HG02610 (cell line): ENCODE measurements around the gene SFRP5.

Experiments
- ATAC-seq: cut with Tn5 transposase; IDR thresholded peaks from one replicate; pipeline ENCODE4 v1.9.1; 2021; ENCODE audit warnings: mild to moderate bottlenecking, moderate library complexity; ENCODE audit not compliant: unreplicated experiment

SFRP5 gene

DNA sequence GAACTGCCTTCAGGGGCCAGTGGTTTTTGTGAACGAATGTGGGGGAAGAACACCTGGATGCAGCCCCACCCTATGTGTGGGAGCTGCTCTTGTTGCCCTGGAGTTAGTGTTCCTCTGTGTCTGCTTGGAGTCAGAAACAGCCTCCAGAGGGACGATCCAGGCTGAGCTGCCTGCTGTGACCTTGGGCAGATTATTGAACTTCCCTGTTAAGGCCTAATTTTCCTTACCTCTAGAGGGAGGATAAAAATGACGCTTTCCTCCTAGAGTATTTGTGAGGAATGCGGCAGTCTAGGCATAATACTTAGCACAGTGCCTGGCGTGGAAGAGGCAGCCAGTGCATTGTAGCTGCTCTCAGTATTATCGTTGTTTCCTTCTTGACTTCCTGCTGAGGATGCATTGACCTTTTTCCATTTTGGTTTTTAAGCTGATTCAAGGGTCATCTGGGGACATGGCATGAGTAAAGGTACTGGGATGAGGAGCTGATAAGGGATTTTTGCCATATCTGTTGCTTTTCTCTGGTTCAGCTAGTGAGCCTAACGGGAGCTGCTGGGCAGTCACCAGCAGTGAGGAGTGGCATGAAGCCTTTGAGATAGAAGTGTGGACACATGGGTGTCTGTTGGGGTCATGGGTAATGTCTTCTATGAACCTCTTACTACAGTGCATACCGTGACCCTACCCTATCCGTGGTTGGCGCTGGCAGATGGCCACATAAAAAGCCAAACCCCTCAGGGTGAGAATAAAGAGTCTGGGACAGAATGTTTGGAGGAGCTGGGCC is 28.4 kb downstream of the SFRP5 start:
- ATAC-seq = no peak

DNA sequence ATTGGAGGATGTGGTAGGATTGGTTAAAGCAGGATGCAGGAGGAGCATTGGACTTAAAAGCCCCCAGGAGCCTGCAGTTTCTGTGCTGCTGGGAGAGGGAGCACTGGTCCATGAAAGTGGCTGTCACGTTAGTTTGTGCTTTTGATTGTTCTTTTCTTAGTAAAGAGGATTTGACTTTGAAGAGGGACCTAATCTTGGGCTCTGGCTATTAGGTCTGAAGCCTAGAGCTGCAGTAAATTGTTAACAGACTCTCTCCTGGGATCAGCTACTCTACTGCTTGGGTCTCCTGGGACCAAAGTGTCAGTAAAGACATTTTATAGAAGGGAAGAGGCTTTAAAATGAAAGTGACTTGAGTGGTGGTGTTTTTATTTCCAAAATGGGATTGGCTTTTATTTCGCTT is 31.2 kb downstream of the SFRP5 start:
- no peak for ATAC-seq

DNA sequence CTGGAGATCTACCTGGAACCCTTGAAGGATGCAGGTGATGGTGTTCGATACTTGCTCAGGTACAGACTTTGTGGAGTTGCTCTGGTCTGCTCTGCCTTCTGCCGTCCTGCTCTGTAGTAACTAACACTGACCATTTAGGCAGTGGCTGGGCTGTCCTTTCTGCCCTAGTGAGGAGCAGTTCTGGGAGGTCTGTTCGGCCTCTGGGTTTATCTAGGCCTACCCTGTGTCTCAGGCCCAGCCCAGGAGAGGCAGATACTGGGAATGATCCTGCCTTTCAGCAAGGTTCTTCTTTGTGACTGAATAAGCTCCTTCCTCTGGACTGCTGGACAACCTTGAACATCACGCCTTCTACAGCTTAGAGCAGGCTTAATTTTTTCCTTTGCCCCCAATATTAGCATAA is 33.2 kb downstream of the SFRP5 start:
- no peak for ATAC-seq

DNA sequence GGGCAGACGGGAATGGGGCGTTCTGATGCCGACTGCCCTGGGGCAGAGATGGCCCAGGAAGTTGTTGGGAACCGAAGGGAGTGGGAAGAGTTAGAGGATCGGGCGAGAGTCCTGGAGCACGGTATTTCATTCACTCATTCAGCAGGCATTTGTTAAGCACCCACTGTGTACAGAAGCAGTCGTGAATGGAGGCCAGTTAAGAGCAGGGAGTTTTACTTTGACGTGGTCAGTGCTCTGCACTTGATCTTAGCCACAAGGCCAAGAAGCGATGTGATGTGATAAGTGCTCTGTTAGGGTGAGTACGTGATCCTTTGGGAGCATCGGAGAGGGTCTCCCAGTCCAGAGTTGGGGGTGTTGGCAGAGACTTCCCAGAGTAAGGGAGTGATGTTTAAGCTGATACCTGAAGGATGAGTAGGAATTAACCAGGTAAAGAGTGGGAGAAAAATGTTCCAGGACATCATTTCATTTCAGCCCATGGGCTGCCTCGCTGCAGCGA is 34.0 kb downstream of the SFRP5 start:
- peak; percentile 15 for ATAC-seq

DNA sequence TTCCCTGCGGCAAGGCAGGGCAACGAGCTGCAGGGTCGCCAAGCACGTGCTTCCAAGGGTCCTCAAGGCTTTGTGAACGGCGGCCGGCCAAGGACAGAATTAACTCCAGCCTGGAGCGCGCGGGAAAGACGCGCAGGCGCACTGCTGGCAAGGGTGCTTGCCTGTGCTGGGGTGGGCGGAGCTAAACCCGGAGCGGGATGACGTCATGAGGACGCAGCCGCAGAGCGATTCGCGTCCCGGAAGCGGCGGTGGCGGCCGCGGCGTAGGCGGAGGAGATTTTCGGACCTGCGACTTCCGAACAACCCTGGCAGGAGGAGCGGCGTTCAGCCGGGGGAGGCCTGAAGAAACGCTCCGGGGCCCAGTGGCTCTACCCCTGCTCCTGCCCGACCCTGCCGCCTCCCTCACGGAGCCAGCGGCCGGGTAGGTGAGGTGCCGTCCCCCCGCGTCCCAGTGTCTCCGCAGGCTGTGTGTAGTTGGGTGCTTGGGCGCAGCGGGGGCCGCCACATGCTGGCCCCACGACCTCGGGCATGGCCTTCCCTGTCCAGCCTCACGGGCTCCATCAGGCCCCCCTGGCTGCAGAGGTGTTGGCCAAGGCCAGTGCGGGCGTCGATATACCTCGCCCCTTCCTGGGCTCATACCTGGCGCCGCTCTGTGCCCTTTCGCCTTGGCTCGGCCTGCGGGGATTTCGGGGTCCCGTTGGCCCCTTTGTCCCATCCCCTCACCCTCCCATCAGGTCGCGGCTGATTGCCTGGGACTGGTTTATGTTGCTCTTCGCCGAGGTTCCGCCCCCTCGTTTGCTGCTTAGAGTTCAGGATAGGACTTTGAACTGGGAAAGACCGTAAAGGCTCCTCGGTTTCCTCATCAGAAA is 34.7 kb downstream of the SFRP5 start, which contains the start of gene ZFYVE27:
ZFYVE27 (plus strand) TSS at position 227 of the 868 bp plus-strand sequence. CDS start 1,350 bp downstream, outside the sequence.
- ATAC-seq = peak; percentile 79

DNA sequence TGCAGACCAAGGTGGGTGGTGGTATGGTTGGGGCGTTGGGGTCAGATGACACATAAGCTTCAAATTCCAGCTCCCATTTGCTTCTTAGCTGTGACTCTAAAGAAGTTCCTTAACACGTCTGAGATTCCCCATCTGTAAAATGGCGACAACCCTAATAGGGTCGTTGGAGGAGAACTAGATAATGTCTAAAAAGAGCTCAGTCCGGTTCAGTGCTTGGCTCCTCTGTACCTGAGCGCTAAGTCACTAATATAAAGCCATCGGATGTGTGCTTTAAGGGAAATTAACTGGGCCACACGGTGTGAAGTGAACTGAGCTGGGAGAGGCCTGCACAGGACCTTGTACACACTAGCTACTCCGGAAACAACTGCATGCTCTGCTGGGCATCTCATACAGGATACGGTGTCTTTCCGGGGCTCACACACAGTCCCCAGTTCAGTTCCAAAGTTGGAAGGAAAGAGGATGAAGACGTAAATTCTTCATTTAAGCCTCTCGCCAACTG is 35.3 kb downstream of the SFRP5 start:
- peak; percentile 40 for ATAC-seq

DNA sequence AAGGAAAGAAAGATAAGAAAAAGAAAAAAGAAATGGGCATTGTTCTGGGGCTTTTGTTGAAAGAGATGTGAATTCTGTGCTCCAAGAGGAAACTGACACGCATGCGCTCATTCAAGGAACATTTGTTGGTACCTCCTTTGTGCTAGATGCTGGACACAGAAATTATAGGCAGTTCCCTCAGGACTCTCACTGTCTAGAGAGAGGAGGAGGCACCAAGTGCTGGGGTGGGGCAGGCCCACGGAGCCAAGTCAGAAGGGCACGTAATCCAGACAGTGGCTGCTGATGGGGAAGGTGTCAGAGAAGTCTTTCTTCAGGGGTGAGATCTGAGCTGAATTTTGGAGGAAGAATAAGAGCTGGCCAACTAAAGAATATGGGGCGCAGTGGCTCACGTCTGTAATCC is 37.8 kb downstream of the SFRP5 start:
- no peak for ATAC-seq

DNA sequence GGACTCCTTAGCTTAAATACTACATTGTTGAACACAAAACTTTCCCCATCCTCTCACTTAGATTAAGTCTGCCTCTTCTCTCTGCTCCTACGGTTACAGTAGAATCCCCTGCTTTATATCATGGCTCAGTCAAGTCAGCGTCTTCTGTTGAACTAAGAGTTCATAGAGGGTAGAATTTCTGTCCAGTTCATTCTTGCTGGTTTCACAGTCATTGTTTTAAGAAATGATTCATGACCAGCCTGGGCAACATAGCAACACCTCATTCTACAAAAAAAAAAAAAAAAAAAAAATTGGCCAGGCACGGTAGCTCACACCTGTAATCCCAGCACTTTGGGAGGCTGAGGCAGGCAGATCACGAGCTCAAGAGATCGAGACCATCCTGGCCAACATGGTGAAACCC is 38.5 kb downstream of the SFRP5 start:
- no peak for ATAC-seq

DNA sequence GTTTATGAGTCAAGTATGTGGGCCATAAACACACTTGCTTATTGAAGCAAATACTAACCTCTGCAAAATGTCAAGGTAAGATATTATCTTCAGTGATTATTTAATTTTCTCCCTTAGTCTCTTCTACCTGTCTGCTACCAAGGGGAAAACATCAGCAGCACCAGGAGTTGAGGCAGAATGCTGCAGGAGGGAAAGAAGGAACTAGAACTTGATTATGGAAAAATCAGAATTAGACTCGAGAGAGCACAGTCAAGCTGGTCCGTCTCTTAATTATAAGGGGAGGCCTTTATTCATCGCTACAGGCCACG is 39.8 kb downstream of the SFRP5 start:
- no peak for ATAC-seq

DNA sequence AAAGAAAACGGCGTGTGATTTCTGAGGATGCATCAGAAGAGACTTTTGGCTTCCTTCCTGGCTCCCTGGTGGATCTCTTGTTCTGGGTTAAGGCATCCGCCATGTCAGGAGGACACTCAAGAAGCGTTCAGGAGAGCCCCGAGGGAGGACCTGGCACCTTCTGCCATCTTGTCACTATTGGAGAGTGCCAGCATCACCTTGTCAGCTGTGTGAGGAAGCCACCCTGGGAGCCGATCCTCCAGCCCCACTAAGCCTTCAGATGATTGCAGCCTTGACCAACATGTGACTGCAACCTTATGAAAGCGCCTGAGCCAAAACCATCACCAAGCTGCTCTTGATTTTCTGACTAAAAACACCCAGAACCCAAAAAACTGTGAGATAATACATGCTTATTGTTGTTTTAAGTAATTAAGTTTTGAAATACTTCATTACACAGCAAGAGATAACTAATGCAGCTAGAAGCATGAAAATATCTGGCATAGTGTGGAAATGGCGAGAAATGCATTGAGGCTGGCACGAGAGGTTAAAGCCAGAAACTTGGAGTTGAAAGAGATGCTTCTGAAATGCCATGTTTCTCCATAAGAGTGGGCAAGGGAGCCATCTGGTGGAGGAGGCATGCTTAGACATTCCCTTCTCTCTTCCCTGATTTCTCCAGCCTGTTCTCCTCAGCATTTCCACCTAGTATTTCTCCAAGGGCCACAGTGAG is 40.3 kb downstream of the SFRP5 start:
- no peak for ATAC-seq

DNA sequence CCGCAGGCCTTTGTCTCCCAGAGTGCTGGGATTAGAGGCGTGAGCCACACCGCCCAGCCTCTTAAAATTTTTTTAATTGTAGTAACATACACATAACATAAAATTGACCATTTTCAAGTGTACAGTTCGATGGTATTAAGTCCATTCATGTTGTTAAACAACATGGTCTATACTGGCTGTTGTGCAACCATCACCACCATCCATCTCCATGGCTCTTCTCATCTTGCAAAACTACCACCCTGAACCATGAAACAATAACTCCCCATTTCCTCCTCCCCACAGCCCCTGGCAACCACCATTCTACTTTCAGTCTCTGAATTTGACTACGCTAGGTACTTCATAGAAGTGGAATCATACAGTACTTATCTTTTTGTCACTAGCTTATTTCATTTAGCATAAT is 42.8 kb downstream of the SFRP5 start:
- no peak for ATAC-seq

DNA sequence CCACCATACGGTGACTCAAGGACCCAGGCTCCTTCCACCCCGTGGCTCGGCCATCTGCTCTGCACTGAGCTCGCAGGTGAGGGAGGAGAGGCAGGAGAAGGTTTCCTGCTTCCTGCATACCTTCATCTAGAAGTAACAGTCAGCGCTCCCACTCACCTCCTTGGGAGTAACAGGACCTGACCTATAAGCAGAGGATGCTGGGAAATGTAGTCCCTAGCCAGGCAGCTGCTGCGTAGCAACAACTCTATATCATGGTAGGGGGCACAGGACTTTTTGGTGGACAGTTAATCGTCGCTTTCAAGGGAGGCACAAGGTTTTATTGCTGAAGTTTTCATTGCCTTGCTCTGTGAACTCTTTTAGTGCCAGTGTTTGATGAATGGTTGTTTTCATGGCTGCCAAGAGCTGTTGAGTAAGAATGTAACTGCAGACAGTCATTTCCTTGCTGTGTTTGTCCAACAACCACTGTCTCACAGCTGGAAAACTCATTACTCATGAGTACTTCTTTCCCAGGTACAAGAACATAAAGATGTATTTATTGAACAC is 45.1 kb downstream of the SFRP5 start:
- ATAC-seq = no peak

DNA sequence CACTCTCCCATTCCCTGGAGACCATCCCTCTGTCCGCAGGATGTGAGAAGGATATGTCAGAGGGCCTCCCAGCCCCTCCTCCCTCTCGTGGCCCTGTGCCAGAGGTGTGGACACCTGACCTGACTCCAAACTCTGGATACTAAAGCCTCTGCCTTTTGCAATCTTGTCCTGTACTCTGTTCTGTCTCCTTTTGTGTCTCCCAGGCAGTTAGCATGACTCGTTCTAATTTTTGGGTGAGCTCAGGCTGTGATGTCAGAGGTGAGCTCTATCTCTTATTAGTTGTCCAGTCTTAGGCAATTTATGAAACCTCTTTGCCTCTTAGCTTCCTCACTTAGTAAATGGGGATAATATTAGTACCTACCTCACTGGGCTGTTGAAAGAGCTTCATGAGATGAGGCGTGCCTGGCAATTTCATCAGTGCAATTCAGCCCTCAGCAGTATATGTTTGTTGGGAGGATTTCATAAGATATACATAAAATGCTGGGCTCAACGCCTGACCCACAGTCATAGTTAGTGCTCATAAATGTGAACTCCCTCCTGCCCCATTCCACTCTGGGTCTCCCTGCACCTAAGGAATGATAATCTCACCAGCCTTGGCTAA is 47.4 kb downstream of the SFRP5 start:
- no peak for ATAC-seq

DNA sequence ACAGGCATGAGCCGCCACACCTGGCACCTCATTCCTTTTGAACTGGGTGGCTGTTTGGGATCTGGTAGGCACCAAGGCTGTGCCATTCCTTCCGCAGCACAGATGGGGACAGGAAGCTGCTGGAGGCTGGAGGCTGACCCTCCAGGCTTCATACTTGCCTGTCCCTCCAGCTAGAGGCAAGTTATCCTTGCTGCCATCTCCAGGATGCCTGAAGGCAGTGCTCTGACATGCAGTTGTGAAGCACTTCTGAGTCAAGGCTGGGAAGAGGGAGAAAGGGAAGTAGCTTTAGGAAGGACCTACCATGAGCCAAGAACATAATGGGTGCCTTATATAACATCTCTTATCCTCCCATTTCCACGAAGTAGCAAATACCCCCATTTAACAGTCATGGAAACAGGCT is 48.8 kb downstream of the SFRP5 start:
- no peak for ATAC-seq

DNA sequence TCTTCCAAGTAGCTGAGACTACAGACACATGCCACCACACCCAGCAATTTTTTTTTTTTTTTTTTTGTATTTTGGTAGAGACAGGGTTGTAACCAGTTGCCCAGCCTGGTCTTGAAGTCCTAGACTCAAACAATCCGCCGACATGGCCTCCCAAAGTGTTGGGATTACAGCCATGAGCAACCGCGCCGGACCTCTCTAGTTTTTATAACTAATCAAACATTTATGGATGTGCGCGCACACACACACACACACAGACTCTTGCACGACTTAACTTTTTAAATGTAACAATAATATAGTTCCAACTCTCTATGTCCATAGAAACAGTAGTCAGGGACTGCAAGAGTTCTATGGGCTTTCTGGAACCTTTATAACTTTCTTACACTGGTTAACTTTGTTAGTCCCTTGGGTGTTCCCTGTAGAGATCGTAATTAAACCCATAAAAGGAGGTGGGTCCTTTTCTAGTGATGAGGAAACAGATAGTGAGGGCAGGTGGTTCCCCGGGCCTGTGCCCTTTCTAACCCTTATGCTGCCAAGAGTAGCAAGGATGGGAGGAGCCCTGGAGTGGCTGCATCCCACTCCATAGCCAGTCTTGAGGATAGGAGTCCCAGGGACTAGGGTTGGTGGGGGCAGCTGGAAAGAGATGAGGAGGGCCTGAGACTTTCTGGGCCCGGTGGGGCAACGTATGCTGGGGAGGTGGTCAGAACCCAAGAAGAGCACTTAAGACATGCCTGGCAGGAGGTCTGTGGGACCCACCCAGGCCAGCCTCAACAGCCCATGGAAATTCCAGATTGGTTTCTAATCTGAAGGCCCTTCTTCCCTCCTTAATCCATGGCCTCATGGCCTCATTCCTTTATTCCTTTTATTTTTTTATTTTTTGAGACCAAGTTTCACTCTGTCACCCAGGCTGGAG is 49.7 kb downstream of the SFRP5 start:
- no peak for ATAC-seq

DNA sequence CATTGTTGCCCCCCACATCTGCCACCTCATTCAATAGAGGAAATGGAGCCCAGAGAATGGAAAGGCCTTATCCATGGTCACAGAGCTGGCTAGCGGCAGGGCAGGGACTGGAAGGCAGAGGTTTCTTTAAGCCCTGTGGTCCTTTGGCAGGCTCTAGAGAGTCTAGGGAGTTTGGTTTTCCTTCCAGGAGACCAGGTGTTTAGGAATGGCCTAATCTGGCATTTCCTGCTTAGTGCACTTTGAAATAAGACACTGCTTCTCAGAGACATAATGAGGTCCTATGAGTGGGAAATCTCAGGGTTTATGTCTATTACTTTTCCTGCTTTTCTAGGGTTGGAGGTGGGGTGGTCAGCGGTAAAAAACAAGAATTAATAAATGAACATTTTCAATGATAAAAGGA is 52.2 kb downstream of the SFRP5 start:
- no peak for ATAC-seq

DNA sequence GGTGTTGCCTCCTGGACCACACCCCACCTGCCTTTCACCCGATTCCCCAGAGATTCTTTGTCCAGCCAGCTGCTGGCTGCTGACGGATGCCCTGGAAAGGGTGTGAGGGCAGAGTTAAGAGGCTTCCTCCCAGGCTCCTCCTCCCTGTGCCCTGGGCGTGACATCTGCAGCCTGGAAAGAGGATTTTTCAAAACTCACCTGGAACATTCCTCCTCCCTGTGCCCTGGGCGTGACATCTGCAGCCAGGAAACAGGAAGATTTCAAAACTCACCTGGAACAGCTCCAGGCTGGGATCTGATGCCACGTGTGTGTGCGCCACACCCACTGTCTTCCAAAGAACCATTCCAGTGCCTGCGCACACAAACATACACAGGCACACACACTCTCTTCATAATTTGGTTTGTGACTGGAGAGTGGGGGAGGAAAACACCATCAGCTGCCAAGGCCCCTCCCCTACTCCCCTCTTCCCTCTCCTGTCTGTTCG is 53.1 kb downstream of the SFRP5 start:
- no peak for ATAC-seq

DNA sequence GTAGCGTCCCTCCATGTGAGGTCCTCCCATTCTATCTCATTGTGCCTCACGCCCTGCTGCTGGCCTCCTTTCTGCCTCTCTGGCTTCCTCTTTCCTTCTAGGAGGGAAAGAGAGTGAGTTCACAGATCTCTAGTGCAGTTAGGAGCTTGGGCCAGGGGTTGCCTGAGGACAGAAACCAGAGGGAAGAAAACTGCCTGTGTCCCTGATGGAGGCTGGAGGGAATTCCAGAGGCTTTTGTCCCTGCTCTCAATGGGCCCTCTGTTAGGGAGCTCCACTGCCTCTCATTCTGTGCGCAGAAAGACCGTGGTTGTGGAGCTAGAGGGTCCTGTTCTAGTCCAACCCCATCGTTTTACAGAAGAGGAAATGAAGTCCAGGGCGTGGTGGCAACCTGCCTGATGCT is 53.6 kb downstream of the SFRP5 start:
- no peak for ATAC-seq

DNA sequence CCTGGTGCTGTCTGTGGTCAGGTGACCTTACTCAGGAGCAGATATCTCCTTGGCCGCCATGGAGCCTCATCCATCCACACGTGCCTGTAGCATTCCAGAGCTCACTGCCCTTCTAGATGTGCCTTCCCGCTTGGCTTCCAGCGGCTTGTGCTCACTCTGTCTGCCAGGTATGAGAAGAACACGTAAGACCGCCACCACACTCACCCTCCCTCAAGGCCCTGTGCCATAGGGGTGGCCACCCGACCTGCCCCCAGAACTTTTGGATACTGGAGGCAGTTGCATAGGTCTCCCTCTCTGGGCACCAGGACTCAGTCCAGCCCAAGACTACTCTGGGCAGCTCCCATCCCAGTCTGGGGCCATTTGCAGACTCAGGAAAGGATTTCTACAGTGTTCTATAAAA is 54.2 kb downstream of the SFRP5 start:
- ATAC-seq = no peak
